K562 (cell line): ENCODE measurements around the gene EXOSC1. TPM values are rescaled to one million over a fixed set of nuclear protein-coding genes. Genes with fewer than 3 reads are reported as not detected.
A peak's percentile ranks its signal among the peaks of the same experiment; 100 is the strongest.

Experiments used
- BRD9 ChIP-seq: fragments of 450-650 bp; IDR thresholded peaks from 2 replicates; pipeline ENCODE4 v1.6.1; 2018; ENCODE audit warnings: low read depth; ENCODE audit not compliant: partially characterized antibody
- DNMT1 ChIP-seq: fragments of 450-650 bp; IDR thresholded peaks from 2 replicates; pipeline ENCODE4 v1.6.1; 2016; ENCODE audit warnings: antibody characterized with exemption, mild to moderate bottlenecking
- EGR1 ChIP-seq: fragments of 450-650 bp; conservative IDR thresholded peaks from 2 replicates; pipeline ENCODE4 v1.6.1; 2017; ENCODE audit warnings: mild to moderate bottlenecking
- FIP1L1 ChIP-seq: fragments of 200-400 bp; formaldehyde crosslinking; IDR thresholded peaks from 2 replicates; pipeline ENCODE4 v1.6.1; 2018; ENCODE audit warnings: mild to moderate bottlenecking, low read depth, low read length; ENCODE audit not compliant: poor library complexity, severe bottlenecking
- HIVEP1 ChIP-seq: fragments of 250-450 bp; sonication (Bioruptor Pico); IDR thresholded peaks from 2 replicates; pipeline ENCODE4 v1.4.0; 2020; ENCODE audit warnings: mild to moderate bottlenecking
- JUN ChIP-seq, 2 experiments: sonication (generic) in 1 of 2; formaldehyde crosslinking in 1 of 2; IDR thresholded peaks; 2 replicates each; pipeline versions ENCODE4 v1.6.1 to v1.8.0; 2012 to 2022; ENCODE audit warnings: borderline replicate concordance in 2 of 2, mild to moderate bottlenecking in 2 of 2, improper control_type of control experiment in 1 of 2, low read depth in 1 of 2, low read length in 1 of 2, missing genetic modification reagents in 1 of 2
- LCOR ChIP-seq: sonication (generic); formaldehyde crosslinking; IDR thresholded peaks from 2 replicates; pipeline ENCODE4 v1.8.0; 2022; ENCODE audit warnings: mild to moderate bottlenecking, missing genetic modification reagents
- MCM5 ChIP-seq: fragments of 450-650 bp; IDR thresholded peaks from 2 replicates; pipeline ENCODE4 v1.6.1; 2016; ENCODE audit warnings: low read depth
- MTA2 ChIP-seq: fragments of 450-650 bp; IDR thresholded peaks from 2 replicates; pipeline ENCODE4 v1.6.1; 2016; ENCODE audit warnings: low read depth
- NR2F6 ChIP-seq: fragments of 450-650 bp; formaldehyde crosslinking; IDR thresholded peaks from 2 replicates; pipeline ENCODE4 v1.4.0; 2020; ENCODE audit warnings: mild to moderate bottlenecking
- NR3C1 ChIP-seq: sonication (generic); formaldehyde crosslinking; IDR thresholded peaks from 2 replicates; pipeline ENCODE4 v1.8.1; 2022; ENCODE audit warnings: missing genetic modification reagents
- RFX1 ChIP-seq: fragments of 450-650 bp; IDR thresholded peaks from 2 replicates; pipeline ENCODE4 v1.6.1; 2016; ENCODE audit warnings: mild to moderate bottlenecking, moderate library complexity
- SETDB1 ChIP-seq: IDR thresholded peaks from one replicate; pipeline ENCODE4 v1.6.1; 2012; ENCODE audit warnings: low read length, control low read depth, inconsistent platforms
- TBL1XR1 ChIP-seq, 2 experiments: IDR thresholded peaks; 2 replicates each; pipeline ENCODE4 v1.6.1; 2012; ENCODE audit warnings: improper control_type of control experiment in 2 of 2, low read length in 2 of 2, mild to moderate bottlenecking in 1 of 2
- ZKSCAN8 ChIP-seq: fragments of 200-800 bp; sonication (Bioruptor generic); IDR thresholded peaks from 2 replicates; pipeline ENCODE4 v1.6.1; 2016; ENCODE audit warnings: missing genetic modification characterization, missing compliant biosample characterization
- ZNF561 ChIP-seq: fragments of 450-650 bp; formaldehyde crosslinking; conservative IDR thresholded peaks from 2 replicates; pipeline ENCODE4 v1.4.0; 2020; ENCODE audit warnings: mild to moderate bottlenecking, moderate library complexity
- ZNF589 ChIP-seq: fragments of 200-800 bp; sonication (Bioruptor generic); IDR thresholded peaks from 2 replicates; pipeline ENCODE4 v1.6.1; 2016; ENCODE audit warnings: low read depth, missing genetic modification characterization, missing compliant biosample characterization
- ZNF592 ChIP-seq: fragments of 450-650 bp; IDR thresholded peaks from 2 replicates; pipeline ENCODE4 v1.6.1; 2017; ENCODE audit warnings: antibody characterized with exemption, mild to moderate bottlenecking
- ZNF707 ChIP-seq: fragments of 250-450 bp; sonication (Bioruptor Pico); conservative IDR thresholded peaks from 2 replicates; pipeline ENCODE4 v1.8.0; 2022; ENCODE audit warnings: inconsistent platforms, mild to moderate bottlenecking, moderate library complexity
- polyA plus RNA-seq, 8 experiments: library from polyadenylated mRNA; depleted of rRNA in 4 of 8; stranded (reverse) in 5 of 8; unstranded in 3 of 8; fragments of >200 nt; fragmentation: Nextera tagmentation in 2 of 8; fragmentation: Illumina TruSeq in 1 of 8; extraction: Ambion mirVana in 2 of 8; extraction: Trizol in 1 of 8; gene quantifications; 2 replicates each; pipeline versions ENCODE4 v1.2.1 to v1.2.3, GENCODE V29; 2011 to 2014; ENCODE audit warnings: inconsistent platforms in 1 of 8, missing spikeins in 1 of 8
- total RNA-seq, 7 experiments: library from RNA; depleted of rRNA in 6 of 7; stranded (reverse); fragments of >200 nt in 6 of 7; fragmentation: Illumina TruSeq in 2 of 7; extraction: Trizol in 2 of 7; gene quantifications; 2 replicates each; pipeline versions ENCODE4 v1.2.1 to v1.2.3, GENCODE V29; 2011 to 2021; ENCODE audit warnings: low replicate concordance in 1 of 7
- TF ChIP-seq, protein P1 (sequence below): sonication (generic); formaldehyde crosslinking; IDR thresholded peaks from 2 replicates; pipeline ENCODE4 v1.8.0; 2022; ENCODE audit warnings: mild to moderate bottlenecking, low read depth, missing genetic modification reagents
- TF ChIP-seq, protein P2 (sequence below): fragments of 450-650 bp; IDR thresholded peaks from 2 replicates; pipeline ENCODE4 v1.7.1; 2018; ENCODE audit warnings: mild to moderate bottlenecking, low read depth; ENCODE audit not compliant: partially characterized antibody

Gene EXOSC1
- total and polyA plus RNA-seq, 9 of the 15 experiments (the other 6 are each of a cell fraction or from before 2014, with no cell fraction given): 44.3 to 117 (median 67.0) TPM

GRCh38 chr10:97425964-97426775 is 19.6 kb downstream of the EXOSC1 start, which contains the start of gene PGAM1 (continued):
- TF ChIP-seq JUN (IDR thresholded peaks at IDR 0.05; ENCODE audit: borderline replicate concordance, low read depth, low read length) (no peak), JUN (CRISPR knock-in tag; IDR thresholded peaks at IDR 0.05; ENCODE audit: borderline replicate concordance) (no peak), MCM5 (no peak), FIP1L1 (peak; percentile 30), HIVEP1 (CRISPR knock-in tag) (no peak), BRD9 (no peak), TBL1XR1 (IDR thresholded peaks at IDR 0.05; ENCODE audit: low read length in 2 of 2) (no peak), DNMT1 (no peak), ZNF589 (no peak), ZNF561 (CRISPR knock-in tag) (no peak), MTA2 (no peak), ZNF592 (no peak), ZKSCAN8 (CRISPR knock-in tag) (no peak), ZNF707 (no peak), NR3C1 (CRISPR knock-in tag) (no peak), RFX1 (no peak), LCOR (peak; percentile 52; the same call in 1 of the 2 replicates), NR2F6 (no peak), EGR1 (no peak), SETDB1 (no peak)
- TF ChIP-seq, protein P1, sequence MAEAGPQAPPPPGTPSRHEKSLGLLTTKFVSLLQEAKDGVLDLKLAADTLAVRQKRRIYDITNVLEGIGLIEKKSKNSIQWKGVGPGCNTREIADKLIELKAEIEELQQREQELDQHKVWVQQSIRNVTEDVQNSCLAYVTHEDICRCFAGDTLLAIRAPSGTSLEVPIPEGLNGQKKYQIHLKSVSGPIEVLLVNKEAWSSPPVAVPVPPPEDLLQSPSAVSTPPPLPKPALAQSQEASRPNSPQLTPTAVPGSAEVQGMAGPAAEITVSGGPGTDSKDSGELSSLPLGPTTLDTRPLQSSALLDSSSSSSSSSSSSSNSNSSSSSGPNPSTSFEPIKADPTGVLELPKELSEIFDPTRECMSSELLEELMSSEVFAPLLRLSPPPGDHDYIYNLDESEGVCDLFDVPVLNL (CRISPR knock-in tag): no peak
- TF ChIP-seq, protein P2, sequence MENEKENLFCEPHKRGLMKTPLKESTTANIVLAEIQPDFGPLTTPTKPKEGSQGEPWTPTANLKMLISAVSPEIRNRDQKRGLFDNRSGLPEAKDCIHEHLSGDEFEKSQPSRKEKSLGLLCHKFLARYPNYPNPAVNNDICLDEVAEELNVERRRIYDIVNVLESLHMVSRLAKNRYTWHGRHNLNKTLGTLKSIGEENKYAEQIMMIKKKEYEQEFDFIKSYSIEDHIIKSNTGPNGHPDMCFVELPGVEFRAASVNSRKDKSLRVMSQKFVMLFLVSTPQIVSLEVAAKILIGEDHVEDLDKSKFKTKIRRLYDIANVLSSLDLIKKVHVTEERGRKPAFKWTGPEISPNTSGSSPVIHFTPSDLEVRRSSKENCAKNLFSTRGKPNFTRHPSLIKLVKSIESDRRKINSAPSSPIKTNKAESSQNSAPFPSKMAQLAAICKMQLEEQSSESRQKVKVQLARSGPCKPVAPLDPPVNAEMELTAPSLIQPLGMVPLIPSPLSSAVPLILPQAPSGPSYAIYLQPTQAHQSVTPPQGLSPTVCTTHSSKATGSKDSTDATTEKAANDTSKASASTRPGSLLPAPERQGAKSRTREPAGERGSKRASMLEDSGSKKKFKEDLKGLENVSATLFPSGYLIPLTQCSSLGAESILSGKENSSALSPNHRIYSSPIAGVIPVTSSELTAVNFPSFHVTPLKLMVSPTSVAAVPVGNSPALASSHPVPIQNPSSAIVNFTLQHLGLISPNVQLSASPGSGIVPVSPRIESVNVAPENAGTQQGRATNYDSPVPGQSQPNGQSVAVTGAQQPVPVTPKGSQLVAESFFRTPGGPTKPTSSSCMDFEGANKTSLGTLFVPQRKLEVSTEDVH: no peak
